ENCODE results near the gene DOC2B. TPM values are rescaled to one million over a fixed set of nuclear protein-coding genes. Genes with fewer than 3 reads are reported as not detected.

The DOC2B gene
- total RNA-seq, 1 experiment from 2014 or later, result 2.7 TPM

GRCh38 chr17:194828-195602 lies 13.6 kb upstream of the DOC2B start:
- ATAC-seq, result no peak
- no peak for DNase-seq (ENCODE audit: low spot score)
- CTCF ChIA-PET, result no interaction called here
- Mint-ChIP-seq H3K9me3 (no peaks in the 10 kb centered on the region), H3K36me3 (no peaks in the 10 kb centered on the region), H3K4me1 (peaks cover 19% of the 10 kb centered on the region), H3K4me3 (no peak overlapping the region), H3K27me3 (ENCODE audit: low read depth) (no peaks in the 10 kb centered on the region), H3K27ac (no peak overlapping the region)
- POLR2A ChIA-PET, result no interaction called here
- TF ChIP-seq JUN (CRISPR knock-in tag; IDR thresholded peaks at IDR 0.05) (no peak), ZNF263 (CRISPR knock-in tag; IDR thresholded peaks at IDR 0.05; ENCODE audit: low read depth) (no peak), HMGA2 (CRISPR knock-in tag; IDR thresholded peaks at IDR 0.05) (no peak), IRF2 (CRISPR knock-in tag; IDR thresholded peaks at IDR 0.05; ENCODE audit: borderline replicate concordance, low read depth) (no peak), GRHL2 (CRISPR knock-in tag; IDR thresholded peaks at IDR 0.05; ENCODE audit: insufficient replicate concordance, severe bottlenecking) (no peak), CREM (CRISPR knock-in tag; IDR thresholded peaks at IDR 0.05) (no peak), NFYB (CRISPR knock-in tag; conservative IDR thresholded peaks at IDR 0.05; ENCODE audit: low read depth) (no peak)

GRCh38 chr17:193841-194806 lies 12.7 kb upstream of the DOC2B start:
- POLR2A ChIA-PET, result no interaction called here
- H3K27ac Mint-ChIP-seq, result no peak overlapping the region
- ATAC-seq (no peak), DNase-seq (ENCODE audit: low spot score) (no peak)
- CTCF ChIA-PET, result no interaction called here
- H3K4me3 Mint-ChIP-seq, result no peak overlapping the region
- H3K4me1 Mint-ChIP-seq, result peaks cover 10% of the 10 kb centered on the region
- H3K36me3 Mint-ChIP-seq, result no peaks in the 10 kb centered on the region
- no peaks in the 10 kb centered on the region for H3K9me3 Mint-ChIP-seq
- H3K27me3 Mint-ChIP-seq (ENCODE audit: low read depth), result no peaks in the 10 kb centered on the region
- no peak for TF ChIP-seq ZNF512 (CRISPR knock-in tag; IDR thresholded peaks at IDR 0.05; ENCODE audit: borderline replicate concordance)
- no peak for TF ChIP-seq FOXK1 (CRISPR knock-in tag; IDR thresholded peaks at IDR 0.05)
- peak; percentile 18; the same call in 1 of the 2 replicates for TF ChIP-seq GABPB1 (CRISPR knock-in tag; IDR thresholded peaks at IDR 0.05)

- Mint-ChIP-seq H3K27ac (no peak overlapping the region), H3K4me3 (no peak overlapping the region), H3K4me1 (peaks cover 7% of the 10 kb centered on the region), H3K36me3 (no peaks in the 10 kb centered on the region), H3K9me3 (no peaks in the 10 kb centered on the region), H3K27me3 (ENCODE audit: low read depth) (no peaks in the 10 kb centered on the region)
- ATAC-seq, result no peak
- ChIA-PET POLR2A (no interaction called here), CTCF (no interaction called here)
- no peak for DNase-seq (ENCODE audit: low spot score)
- no peak for TF ChIP-seq ZBTB21 (CRISPR knock-in tag; IDR thresholded peaks at IDR 0.05; ENCODE audit: borderline replicate concordance)
- no peak for TF ChIP-seq MLX (CRISPR knock-in tag; IDR thresholded peaks at IDR 0.05)
- no peak for TF ChIP-seq MAX (CRISPR knock-in tag; IDR thresholded peaks at IDR 0.05)
- TF ChIP-seq OVOL2 (CRISPR knock-in tag; IDR thresholded peaks at IDR 0.05; ENCODE audit: borderline replicate concordance), result no peak
- TF ChIP-seq STAT6 (CRISPR knock-in tag; conservative IDR thresholded peaks at IDR 0.05; ENCODE audit: low read depth), result no peak
- TF ChIP-seq ATF3 (CRISPR knock-in tag; conservative IDR thresholded peaks at IDR 0.05), result no peak
- TF ChIP-seq NR1H2 (CRISPR knock-in tag; IDR thresholded peaks at IDR 0.05), result no peak
- TF ChIP-seq AR (CRISPR knock-in tag; IDR thresholded peaks at IDR 0.05), result no peak
Measured at GRCh38 chr17:193426-193810, 12.0 kb upstream of the DOC2B start.
